T-helper 2 cell treated with Interferon-gamma antibody and Interleukin-4, amounts not matched to agents 5 μg/mL and 100 μg/mL, for 36 hours (primary cell): Measurements from ENCODE around the gene SLC15A2.
"Not testable (repeated sequence)": the region's sequence is repeated elsewhere in the genome, so short reads cannot be mapped to it uniquely, and the experiment has no call there.

ENCODE experiments used
- DNase-seq: peaks from one replicate; pipeline ENCODE4 v3.0.0; 2021; ENCODE audit warnings: low spot score
- H3K27ac Mint-ChIP-seq: one replicate; pipeline ENCODE4 v1.8.0; 2021; ENCODE audit warnings: mild to moderate bottlenecking, mixed read lengths
- H3K27me3 Mint-ChIP-seq: one replicate; pipeline ENCODE4 v1.8.0; 2021; ENCODE audit warnings: low read depth, mixed read lengths
- H3K36me3 Mint-ChIP-seq: one replicate; pipeline ENCODE4 v1.8.0; 2021; ENCODE audit warnings: low read depth, mixed read lengths
- H3K4me1 Mint-ChIP-seq: one replicate; pipeline ENCODE4 v1.8.0; 2021; ENCODE audit warnings: low read depth, mixed read lengths
- H3K4me3 Mint-ChIP-seq: one replicate; pipeline ENCODE4 v1.8.0; 2022; ENCODE audit warnings: mild to moderate bottlenecking, moderate library complexity, mixed read lengths
- H3K9me3 Mint-ChIP-seq: one replicate; pipeline ENCODE4 v1.8.0; 2021; ENCODE audit warnings: mixed read lengths

The SLC15A2 gene, protein sequence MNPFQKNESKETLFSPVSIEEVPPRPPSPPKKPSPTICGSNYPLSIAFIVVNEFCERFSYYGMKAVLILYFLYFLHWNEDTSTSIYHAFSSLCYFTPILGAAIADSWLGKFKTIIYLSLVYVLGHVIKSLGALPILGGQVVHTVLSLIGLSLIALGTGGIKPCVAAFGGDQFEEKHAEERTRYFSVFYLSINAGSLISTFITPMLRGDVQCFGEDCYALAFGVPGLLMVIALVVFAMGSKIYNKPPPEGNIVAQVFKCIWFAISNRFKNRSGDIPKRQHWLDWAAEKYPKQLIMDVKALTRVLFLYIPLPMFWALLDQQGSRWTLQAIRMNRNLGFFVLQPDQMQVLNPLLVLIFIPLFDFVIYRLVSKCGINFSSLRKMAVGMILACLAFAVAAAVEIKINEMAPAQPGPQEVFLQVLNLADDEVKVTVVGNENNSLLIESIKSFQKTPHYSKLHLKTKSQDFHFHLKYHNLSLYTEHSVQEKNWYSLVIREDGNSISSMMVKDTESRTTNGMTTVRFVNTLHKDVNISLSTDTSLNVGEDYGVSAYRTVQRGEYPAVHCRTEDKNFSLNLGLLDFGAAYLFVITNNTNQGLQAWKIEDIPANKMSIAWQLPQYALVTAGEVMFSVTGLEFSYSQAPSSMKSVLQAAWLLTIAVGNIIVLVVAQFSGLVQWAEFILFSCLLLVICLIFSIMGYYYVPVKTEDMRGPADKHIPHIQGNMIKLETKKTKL

DNA sequence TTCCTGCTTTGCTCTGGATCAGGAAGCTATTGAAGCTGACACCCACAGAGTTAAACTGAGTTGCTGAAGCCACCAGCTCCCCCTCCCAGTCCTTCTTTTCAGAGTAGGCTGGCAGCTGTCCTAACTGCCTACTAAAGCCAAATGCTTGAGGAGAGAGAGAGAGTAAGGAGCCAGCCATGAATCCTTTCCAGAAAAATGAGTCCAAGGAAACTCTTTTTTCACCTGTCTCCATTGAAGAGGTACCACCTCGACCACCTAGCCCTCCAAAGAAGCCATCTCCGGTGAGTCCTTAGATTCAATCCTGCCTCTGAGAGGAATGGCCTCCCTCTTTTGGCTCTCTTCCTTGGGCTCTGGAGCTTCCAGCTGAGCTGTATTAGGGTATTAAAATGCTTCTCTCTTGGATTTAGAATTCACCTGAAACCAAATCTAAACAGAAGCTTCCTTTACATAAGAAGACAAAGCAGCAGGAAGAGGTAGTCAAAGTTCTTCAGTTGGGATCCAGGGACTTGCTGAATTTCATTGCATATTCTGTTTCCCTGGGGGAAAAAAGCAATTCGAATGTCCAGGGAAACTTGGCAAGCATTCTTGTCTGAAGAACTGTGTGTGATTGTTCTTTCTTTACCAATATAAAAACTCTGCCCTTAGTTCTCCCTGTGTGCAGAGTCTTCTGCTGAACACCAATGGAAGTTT is at the start of gene SLC15A2:
TSS of gene SLC15A2 (plus strand) at position 101 of the 690 bp plus-strand sequence. CDS start at position 177, 76 bp downstream.
- Mint-ChIP-seq H3K4me3 (no peak within 1 kb of the TSS), H3K27me3 (no peaks in the 10 kb centered on the region), H3K9me3 (no peaks in the 10 kb centered on the region), H3K4me1 (no peaks in the 10 kb centered on the region), H3K36me3 (peaks cover 14% of the 10 kb centered on the region), H3K27ac (no peak within 1 kb of the TSS)
- DNase-seq: no peak

DNA sequence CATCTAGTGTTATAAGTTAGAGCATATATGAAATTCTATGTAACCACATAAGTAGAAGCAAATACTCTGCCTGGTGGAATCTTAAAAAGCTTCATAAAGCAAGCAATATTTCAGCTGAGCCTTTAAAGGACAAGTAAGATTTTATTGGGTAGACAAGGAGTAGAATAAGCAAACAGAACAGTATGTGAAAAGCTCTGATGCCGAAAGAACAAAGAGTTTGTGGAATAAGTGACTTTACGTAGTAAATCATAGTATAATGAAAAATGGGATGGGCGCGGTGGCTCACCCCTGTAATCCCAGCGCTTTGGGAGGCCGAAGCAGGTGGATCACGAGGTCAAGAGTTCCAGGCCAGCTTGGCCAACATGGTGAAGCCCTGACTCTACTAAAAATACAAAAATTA is 49.3 kb upstream of the SLC15A2 start:
- Mint-ChIP-seq H3K4me3 (no peak overlapping the region), H3K36me3 (peaks cover 35% of the 10 kb centered on the region), H3K9me3 (no peaks in the 10 kb centered on the region), H3K4me1 (peaks cover 18% of the 10 kb centered on the region), H3K27me3 (no peaks in the 10 kb centered on the region), H3K27ac (no peak overlapping the region)
- DNase-seq: no peak

DNA sequence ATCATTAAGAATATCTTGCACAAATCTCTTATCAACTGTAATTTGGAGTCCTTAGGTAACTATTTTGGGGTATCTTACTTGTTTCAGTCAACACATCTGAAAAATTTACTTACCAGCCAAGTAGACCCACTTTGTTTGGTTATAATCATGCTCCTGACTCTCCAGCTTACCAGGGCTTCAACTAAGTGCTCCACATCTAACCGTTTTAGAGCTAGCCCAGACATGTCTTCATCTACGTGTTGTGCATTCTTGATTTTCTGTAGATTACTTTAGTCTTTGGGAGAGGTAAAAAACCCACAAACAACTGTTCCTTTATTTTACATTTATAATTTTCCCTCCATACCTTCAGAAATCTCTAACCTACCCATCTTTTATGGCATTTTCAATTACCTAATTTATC is 41.9 kb upstream of the SLC15A2 start:
- H3K27ac Mint-ChIP-seq: no peak overlapping the region

DNA sequence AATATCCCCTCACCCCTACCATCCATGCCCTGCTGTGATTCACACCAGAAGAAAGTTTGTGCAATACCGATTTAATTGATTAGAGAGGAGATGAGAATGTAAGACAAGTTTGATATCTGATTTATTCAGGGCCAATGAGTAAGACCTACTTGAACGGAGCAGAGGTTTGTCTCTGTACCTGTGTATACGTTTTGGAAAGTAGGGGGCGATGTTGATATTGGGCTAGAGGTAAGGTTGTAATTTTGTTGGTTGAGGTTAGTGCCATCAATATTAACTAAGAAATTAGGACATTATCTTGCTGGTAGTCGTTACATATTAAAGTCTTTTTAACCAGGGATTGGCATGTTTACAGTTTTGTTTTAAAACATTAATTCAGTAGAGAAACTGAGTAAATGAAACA is 38.6 kb upstream of the SLC15A2 start:
- no peaks in the 10 kb centered on the region for H3K9me3 Mint-ChIP-seq
- H3K4me1 Mint-ChIP-seq: peaks cover 7% of the 10 kb centered on the region
- no peaks in the 10 kb centered on the region for H3K27me3 Mint-ChIP-seq
- no peak for DNase-seq
- no peak overlapping the region for H3K27ac Mint-ChIP-seq
- H3K4me3 Mint-ChIP-seq: no peak overlapping the region
- peaks cover 40% of the 10 kb centered on the region for H3K36me3 Mint-ChIP-seq

More for the DNA sequence above, 41.9 kb upstream of the SLC15A2 start:
- Mint-ChIP-seq H3K9me3 (no peaks in the 10 kb centered on the region), H3K4me1 (peaks cover 15% of the 10 kb centered on the region), H3K36me3 (peaks cover 28% of the 10 kb centered on the region), H3K27me3 (no peaks in the 10 kb centered on the region), H3K4me3 (no peak overlapping the region)
- DNase-seq: no peak

DNA sequence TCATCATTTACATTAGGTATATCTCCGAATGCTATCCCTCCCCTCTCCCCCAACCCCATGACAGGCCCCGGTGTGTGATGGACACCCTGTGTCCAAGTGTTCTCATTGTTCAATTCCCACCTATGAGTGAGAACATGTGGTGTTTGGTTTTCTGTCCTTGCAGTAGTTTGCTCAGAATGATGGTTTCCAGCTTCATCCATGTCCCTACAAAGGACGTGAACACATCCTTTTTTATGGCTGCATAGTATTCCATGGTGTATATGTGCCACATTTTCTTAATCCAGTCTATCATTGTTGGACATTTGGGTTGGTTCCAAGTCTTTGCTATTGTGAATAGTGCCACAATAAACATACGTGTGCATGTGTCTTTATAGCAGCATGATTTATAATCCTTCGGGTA is 36.4 kb upstream of the SLC15A2 start:
- H3K27me3 Mint-ChIP-seq, H3K9me3 Mint-ChIP-seq, H3K4me3 Mint-ChIP-seq, H3K4me1 Mint-ChIP-seq, H3K27ac Mint-ChIP-seq, DNase-seq: not testable (repeated sequence)
- peaks cover 54% of the 10 kb centered on the region for H3K36me3 Mint-ChIP-seq

DNA sequence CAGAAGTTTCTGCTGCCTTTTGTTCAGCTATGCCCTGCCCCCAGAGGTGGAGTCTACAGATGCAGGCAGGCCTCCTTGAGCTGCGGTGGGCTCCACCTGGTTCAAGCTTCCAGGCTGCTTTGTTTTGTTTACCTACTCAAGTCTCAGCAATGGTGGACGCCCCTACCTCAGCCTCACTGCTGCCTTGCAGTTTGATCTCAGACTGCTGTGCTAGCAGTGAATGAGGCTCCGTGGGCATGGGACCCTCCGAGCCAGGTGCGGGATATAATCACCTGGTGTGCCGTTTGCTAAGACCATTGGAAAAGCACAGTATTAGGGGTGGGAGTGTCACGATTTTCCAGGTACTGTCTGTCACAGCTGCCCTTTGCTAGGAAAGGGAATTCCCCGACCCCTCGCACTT is 31.0 kb upstream of the SLC15A2 start:
- not testable (repeated sequence) for H3K27me3 Mint-ChIP-seq, H3K4me1 Mint-ChIP-seq, H3K9me3 Mint-ChIP-seq, H3K27ac Mint-ChIP-seq, DNase-seq, H3K4me3 Mint-ChIP-seq
- peaks cover 60% of the 10 kb centered on the region for H3K36me3 Mint-ChIP-seq

DNA sequence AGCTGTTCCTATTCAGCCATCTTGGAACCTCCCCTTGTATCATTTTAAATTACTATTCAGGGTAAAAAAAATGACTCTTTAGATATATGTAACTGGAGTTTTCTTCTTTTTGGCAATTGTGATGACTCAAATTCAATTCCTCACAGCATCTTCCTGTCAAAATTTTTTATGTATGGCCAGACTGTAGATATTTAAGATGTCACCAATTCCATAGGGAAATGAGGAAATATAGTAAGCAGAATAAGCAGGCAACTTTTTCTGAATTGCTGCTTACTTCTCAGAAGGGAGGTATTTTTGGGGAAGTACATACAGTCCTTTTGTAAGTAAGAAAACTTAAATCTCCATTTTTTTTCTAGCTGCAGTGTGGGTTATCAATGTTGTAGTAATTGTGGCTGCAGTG is 30.4 kb upstream of the SLC15A2 start:
- no peak for DNase-seq
- no peak overlapping the region for H3K27ac Mint-ChIP-seq
- H3K27me3 Mint-ChIP-seq: no peaks in the 10 kb centered on the region
- H3K4me3 Mint-ChIP-seq: no peak overlapping the region
- peaks cover 4% of the 10 kb centered on the region for H3K4me1 Mint-ChIP-seq
- peaks cover 58% of the 10 kb centered on the region for H3K36me3 Mint-ChIP-seq
- no peaks in the 10 kb centered on the region for H3K9me3 Mint-ChIP-seq

DNA sequence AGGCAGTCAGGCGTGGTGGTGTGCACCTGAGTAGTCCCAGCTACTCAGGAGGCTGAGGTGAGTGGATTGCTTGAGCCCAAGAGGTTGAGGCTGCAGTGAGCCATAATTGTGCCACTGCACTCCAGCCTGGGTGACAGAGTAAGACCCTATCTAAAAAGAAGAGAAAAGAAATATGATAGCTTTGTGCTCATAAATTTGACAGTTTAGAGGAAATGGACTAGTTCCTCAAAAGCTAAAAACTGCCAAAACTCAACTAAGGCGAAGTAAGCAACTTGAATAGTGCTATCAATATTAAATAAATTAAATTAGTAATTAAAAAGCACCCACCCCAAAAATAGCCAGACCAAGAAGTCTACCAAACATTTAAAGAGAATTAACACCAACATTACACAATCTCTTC is 24.5 kb upstream of the SLC15A2 start:
- Mint-ChIP-seq H3K9me3 (no peaks in the 10 kb centered on the region), H3K27me3 (no peaks in the 10 kb centered on the region), H3K4me1 (no peaks in the 10 kb centered on the region), H3K4me3 (no peak overlapping the region), H3K36me3 (peaks cover 36% of the 10 kb centered on the region), H3K27ac (no peak overlapping the region)
- no peak for DNase-seq

DNA sequence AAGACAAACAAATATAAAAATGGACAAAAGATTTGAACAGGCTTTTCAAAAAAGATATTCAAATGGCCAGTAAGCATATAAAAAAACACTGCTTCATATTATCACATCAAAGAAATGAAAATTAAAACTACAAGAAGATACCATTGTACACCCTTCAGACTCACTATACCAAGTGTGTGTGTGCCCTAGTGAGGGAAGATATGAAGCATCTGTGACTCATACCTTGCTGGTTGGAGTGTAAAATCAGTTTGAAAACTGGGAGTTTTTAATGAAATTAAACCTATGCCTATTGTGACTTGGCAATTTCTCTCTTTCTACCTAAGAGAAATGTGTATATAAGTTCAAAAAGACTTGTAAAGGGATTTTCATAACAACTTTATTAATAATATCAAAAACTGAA is 23.5 kb upstream of the SLC15A2 start:
- no peaks in the 10 kb centered on the region for H3K4me1 Mint-ChIP-seq
- H3K27me3 Mint-ChIP-seq: no peaks in the 10 kb centered on the region
- no peaks in the 10 kb centered on the region for H3K9me3 Mint-ChIP-seq
- no peak overlapping the region for H3K4me3 Mint-ChIP-seq
- peaks cover 36% of the 10 kb centered on the region for H3K36me3 Mint-ChIP-seq
- no peak overlapping the region for H3K27ac Mint-ChIP-seq
- DNase-seq: no peak

DNA sequence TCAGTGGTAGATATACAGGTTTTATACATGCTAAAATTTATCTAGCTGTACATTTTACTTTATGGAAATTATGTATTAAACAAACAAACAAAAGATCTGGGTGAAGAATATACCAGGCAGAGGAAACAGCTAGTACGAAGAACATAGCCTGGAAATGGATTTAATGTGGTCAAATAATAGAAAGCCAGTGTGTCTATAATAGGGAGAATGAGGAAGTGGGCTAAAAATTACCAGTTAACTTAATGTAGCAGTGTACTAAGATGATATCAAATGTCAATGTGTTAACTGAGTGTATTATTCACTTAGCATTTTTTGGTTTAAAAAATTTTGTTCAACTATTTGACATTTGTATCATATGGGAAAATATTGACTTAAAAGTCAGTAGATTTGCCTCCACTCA is 22.8 kb upstream of the SLC15A2 start:
- H3K27ac Mint-ChIP-seq: no peak overlapping the region
- no peak for DNase-seq

DNA sequence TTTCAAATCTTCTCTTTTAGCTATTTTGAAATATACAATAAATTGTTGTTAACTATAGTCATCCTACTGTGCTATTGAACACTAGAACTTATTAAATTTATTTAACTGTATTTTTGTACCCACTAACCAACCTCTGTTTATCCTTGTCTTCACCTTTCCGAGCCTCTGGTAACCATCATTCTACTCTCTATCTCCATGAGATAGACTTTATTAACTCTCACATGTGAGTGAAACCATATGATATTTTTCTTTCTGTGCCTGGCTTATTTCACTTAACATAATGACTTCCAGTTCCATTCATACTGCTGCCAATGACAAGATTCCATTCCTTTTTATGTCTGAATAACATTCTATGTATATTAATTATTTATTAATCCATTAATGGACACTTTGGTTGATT is 15.8 kb upstream of the SLC15A2 start:
- Mint-ChIP-seq H3K27me3 (no peaks in the 10 kb centered on the region), H3K4me1 (peaks cover 5% of the 10 kb centered on the region), H3K36me3 (peaks cover 20% of the 10 kb centered on the region), H3K4me3 (no peak overlapping the region), H3K27ac (no peak overlapping the region), H3K9me3 (no peaks in the 10 kb centered on the region)
- DNase-seq: no peak

More for the DNA sequence above, 22.8 kb upstream of the SLC15A2 start:
- H3K36me3 Mint-ChIP-seq: peaks cover 30% of the 10 kb centered on the region
- no peaks in the 10 kb centered on the region for H3K4me1 Mint-ChIP-seq
- H3K4me3 Mint-ChIP-seq: no peak overlapping the region
- H3K9me3 Mint-ChIP-seq: no peaks in the 10 kb centered on the region
- H3K27me3 Mint-ChIP-seq: no peaks in the 10 kb centered on the region

DNA sequence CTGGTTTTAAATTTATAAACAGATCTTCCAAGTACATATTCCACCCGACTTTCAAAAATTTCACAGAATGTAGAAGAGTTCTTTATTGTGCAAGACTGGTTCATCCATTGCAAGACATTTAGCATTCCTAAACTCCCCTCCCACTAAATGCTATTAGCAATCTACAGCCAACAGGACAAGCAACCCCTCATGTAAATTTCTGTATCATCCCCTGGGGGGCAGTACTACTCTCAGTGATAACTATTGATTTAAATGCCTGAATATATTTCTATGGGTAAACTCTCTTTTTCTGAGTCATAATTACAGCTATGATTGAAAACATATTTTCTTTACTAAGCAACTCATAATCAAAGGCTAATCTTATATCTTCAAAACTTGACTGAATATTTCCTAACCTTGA is 10.7 kb upstream of the SLC15A2 start:
- peaks cover 25% of the 10 kb centered on the region for H3K36me3 Mint-ChIP-seq
- no peak overlapping the region for H3K4me3 Mint-ChIP-seq
- H3K4me1 Mint-ChIP-seq: peaks cover 8% of the 10 kb centered on the region
- H3K27ac Mint-ChIP-seq: no peak overlapping the region
- no peaks in the 10 kb centered on the region for H3K27me3 Mint-ChIP-seq
- no peaks in the 10 kb centered on the region for H3K9me3 Mint-ChIP-seq
- DNase-seq: no peak

DNA sequence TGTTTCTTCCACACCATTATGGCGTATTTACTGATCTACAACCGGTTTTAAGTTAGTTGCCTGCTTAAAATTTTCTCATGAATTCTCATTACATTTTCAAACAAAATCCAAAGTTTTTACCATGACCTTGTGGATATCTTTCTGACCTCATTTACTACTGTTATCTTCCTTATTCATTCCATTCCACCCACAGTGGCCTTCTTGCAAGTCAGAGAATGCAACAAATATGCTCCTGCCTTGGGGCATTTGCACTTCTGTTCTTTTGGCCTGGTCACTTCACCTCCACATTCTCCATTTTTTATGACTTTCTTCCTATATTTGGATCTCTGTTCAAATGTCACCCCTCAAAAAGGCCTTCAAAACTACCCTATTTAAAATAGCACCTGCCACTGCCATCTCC is 8.8 kb upstream of the SLC15A2 start:
- Mint-ChIP-seq H3K27me3 (no peaks in the 10 kb centered on the region), H3K36me3 (peaks cover 17% of the 10 kb centered on the region), H3K4me1 (peaks cover 4% of the 10 kb centered on the region), H3K27ac (no peak overlapping the region), H3K9me3 (no peaks in the 10 kb centered on the region), H3K4me3 (no peak overlapping the region)
- no peak for DNase-seq

DNA sequence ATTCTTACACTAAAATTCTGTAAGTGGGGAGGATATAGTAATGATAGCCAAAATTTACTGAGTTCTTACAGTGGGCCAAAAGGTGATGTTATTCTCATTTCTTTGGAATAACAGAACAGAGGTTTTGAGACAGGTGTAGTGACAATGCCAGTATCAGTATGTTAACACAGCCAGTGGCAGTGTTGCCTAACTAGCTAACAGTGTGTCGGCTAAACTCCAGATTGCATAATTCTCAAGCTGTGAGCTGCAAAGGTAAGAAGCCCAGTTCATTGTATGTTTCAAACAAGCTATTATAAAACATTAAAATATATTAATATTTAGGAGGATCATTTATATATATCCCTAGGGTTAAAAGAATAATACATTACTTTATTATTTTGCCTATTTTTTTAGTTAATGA is 920 bp downstream of the SLC15A2 start:
- H3K27ac Mint-ChIP-seq: no peak overlapping the region
- H3K9me3 Mint-ChIP-seq: no peaks in the 10 kb centered on the region
- H3K27me3 Mint-ChIP-seq: no peaks in the 10 kb centered on the region
- DNase-seq: no peak
- no peak overlapping the region for H3K4me3 Mint-ChIP-seq
- H3K36me3 Mint-ChIP-seq: peaks cover 14% of the 10 kb centered on the region
- no peaks in the 10 kb centered on the region for H3K4me1 Mint-ChIP-seq
